NK-92 treated with Interleukin-12 subunit alpha and Interleukin-12 subunit beta, amount 100 ng/mL, for 24 hours (cell line): ENCODE results near the gene PLEKHG4B.

ENCODE experiments used
- DNase-seq: peaks from one replicate; lab custom pipeline; 2025; lab: John Stamatoyannopoulos, UW

PLEKHG4B gene

GRCh38 chr5:137741-138140, 45.8 kb downstream of the PLEKHG4B start:
- no peak for DNase-seq

- DNase-seq = no peak
Observed at GRCh38 chr5:138936-139335, 47.0 kb downstream of the PLEKHG4B start.

GRCh38 chr5:139579-140442, 47.8 kb downstream of the PLEKHG4B start:
- DNase-seq = no peak

- DNase-seq = no peak
Observed at GRCh38 chr5:140443-140829, 48.5 kb downstream of the PLEKHG4B start.

GRCh38 chr5:141211-141610, 49.2 kb downstream of the PLEKHG4B start:
- DNase-seq = no peak

- no peak for DNase-seq
Observed at GRCh38 chr5:141761-142160, 49.8 kb downstream of the PLEKHG4B start.

- no peak for DNase-seq
Observed at GRCh38 chr5:142246-142810, 50.4 kb downstream of the PLEKHG4B start.

GRCh38 chr5:143041-143440, 51.1 kb downstream of the PLEKHG4B start:
- DNase-seq = no peak

- DNase-seq = no peak
Observed at GRCh38 chr5:144941-145340, 53.0 kb downstream of the PLEKHG4B start.

GRCh38 chr5:145585-146323, 53.8 kb downstream of the PLEKHG4B start:
- DNase-seq = no peak

- DNase-seq = no peak
Observed at GRCh38 chr5:147751-148150, 55.8 kb downstream of the PLEKHG4B start.

- no peak for DNase-seq
Observed at GRCh38 chr5:149745-150485, 57.9 kb downstream of the PLEKHG4B start.

- no peak for DNase-seq
Observed at GRCh38 chr5:150746-151145, 58.8 kb downstream of the PLEKHG4B start.

- DNase-seq = no peak
Observed at GRCh38 chr5:152077-152476, 60.1 kb downstream of the PLEKHG4B start.

GRCh38 chr5:153256-153655, 61.3 kb downstream of the PLEKHG4B start:
- no peak for DNase-seq

- DNase-seq = no peak
Observed at GRCh38 chr5:154236-154635, 62.3 kb downstream of the PLEKHG4B start.

- DNase-seq = no peak
Observed at GRCh38 chr5:154826-155225, 62.9 kb downstream of the PLEKHG4B start.

- DNase-seq = no peak
Observed at GRCh38 chr5:155651-156410, 63.9 kb downstream of the PLEKHG4B start.

GRCh38 chr5:156411-157072, 64.6 kb downstream of the PLEKHG4B start:
- DNase-seq = no peak

- no peak for DNase-seq
Observed at GRCh38 chr5:157126-157715, 65.3 kb downstream of the PLEKHG4B start.

- no peak for DNase-seq
Observed at GRCh38 chr5:157801-158200, 65.8 kb downstream of the PLEKHG4B start.
